ENCODE measurements around the gene SEMA3A. TPM values are rescaled to one million over a fixed set of nuclear protein-coding genes. Genes with fewer than 3 reads are reported as not detected.

Gene SEMA3A
- total and polyA plus RNA-seq, 2 experiments from 2014 or later, result 19.8 to 46.4 TPM

DNA sequence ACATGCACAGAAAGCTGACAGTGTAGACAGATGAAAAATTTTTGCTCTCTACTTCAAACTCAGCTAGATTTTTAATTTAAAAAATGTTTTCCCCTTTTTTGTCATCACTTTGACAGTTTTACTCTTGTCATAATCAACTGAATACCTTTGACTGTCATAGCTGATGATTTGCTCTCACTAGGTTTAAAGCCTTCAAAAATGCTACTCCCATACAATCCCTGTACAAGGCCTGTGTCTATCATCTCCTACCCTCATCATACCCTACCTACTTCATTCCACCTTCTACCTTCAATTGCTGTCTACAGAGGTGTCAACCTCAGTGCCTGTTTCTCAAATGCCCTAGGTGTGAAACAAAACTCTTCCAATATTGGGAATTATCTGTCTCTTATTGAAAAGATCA is 230.3 kb downstream of the SEMA3A start (continued):
- no peak for TF ChIP-seq CREB1 (CRISPR knock-in tag; IDR thresholded peaks at IDR 0.05; ENCODE audit: low read depth)
- no peak for TF ChIP-seq NANOG (IDR thresholded peaks at IDR 0.05; ENCODE audit: borderline replicate concordance)
- no peak for TF ChIP-seq CTCF (conservative IDR thresholded peaks at IDR 0.05; ENCODE audit: low read depth in 2 of 2)
- TF ChIP-seq ZNF331 (CRISPR knock-in tag; IDR thresholded peaks at IDR 0.05; ENCODE audit: low read depth), result no peak
- no peak for TF ChIP-seq EZH2phosphoT487 (IDR thresholded peaks at IDR 0.05; ENCODE audit: unreplicated experiment)

DNA sequence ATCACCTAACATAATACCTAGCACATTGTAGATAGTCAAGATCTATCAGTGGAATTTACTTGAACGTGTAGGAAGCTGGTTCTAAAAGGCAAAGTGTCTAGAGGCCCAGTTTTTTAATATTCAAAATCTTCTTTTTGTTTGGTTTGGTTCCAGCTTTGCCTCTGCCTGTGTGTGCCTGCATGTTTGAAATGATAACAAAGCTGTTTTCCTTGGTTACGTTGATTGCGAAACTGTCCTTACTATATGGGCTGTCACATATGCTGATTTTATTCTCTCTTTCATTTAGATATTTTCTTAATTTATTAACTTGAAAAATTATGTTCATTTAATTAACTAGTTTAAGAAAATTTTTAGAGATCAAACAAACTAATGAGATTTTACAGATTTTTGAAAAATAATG is 237.3 kb downstream of the SEMA3A start:
- ATAC-seq, result no peak
- Mint-ChIP-seq H3K4me3 (no peak overlapping the region), H3K4me1 (peaks cover 2% of the 10 kb centered on the region; the same call in 1 of the 3 replicates), H3K27ac (no peak overlapping the region), H3K36me3 (ENCODE audit: low read depth) (peaks cover 4% of the 10 kb centered on the region; the same call in 2 of the 3 replicates), H3K9me3 (no peaks in the 10 kb centered on the region), H3K27me3 (ENCODE audit: insufficient read depth, low read depth, poor library complexity) (no peaks in the 10 kb centered on the region)
- no peaks in the 10 kb centered on the region for H3K27me3 ChIP-seq (ENCODE audit: insufficient read depth)
- no peaks in the 10 kb centered on the region for H3K9me2 ChIP-seq (ENCODE audit: insufficient read depth)
- no peak overlapping the region for H2AFZ ChIP-seq
- no peak overlapping the region for H3K4me2 ChIP-seq
- no peaks in the 10 kb centered on the region for H3K79me2 ChIP-seq (replicated peaks; ENCODE audit: insufficient read depth)
- no peak overlapping the region for H3K27ac ChIP-seq (ENCODE audit: low read depth)
- H3K36me3 ChIP-seq (ENCODE audit: insufficient read depth), result no peaks in the 10 kb centered on the region; the same call in 1 of the 2 replicates
- no peak for DNase-seq (ENCODE audit: low spot score)
- H3F3A ChIP-seq (replicated peaks; ENCODE audit: low read depth), result no peaks in the 10 kb centered on the region
- no peak overlapping the region for H3K4me3 ChIP-seq
- no peaks in the 10 kb centered on the region for H3K4me1 ChIP-seq (ENCODE audit: insufficient read depth)
- TF ChIP-seq, protein P1, sequence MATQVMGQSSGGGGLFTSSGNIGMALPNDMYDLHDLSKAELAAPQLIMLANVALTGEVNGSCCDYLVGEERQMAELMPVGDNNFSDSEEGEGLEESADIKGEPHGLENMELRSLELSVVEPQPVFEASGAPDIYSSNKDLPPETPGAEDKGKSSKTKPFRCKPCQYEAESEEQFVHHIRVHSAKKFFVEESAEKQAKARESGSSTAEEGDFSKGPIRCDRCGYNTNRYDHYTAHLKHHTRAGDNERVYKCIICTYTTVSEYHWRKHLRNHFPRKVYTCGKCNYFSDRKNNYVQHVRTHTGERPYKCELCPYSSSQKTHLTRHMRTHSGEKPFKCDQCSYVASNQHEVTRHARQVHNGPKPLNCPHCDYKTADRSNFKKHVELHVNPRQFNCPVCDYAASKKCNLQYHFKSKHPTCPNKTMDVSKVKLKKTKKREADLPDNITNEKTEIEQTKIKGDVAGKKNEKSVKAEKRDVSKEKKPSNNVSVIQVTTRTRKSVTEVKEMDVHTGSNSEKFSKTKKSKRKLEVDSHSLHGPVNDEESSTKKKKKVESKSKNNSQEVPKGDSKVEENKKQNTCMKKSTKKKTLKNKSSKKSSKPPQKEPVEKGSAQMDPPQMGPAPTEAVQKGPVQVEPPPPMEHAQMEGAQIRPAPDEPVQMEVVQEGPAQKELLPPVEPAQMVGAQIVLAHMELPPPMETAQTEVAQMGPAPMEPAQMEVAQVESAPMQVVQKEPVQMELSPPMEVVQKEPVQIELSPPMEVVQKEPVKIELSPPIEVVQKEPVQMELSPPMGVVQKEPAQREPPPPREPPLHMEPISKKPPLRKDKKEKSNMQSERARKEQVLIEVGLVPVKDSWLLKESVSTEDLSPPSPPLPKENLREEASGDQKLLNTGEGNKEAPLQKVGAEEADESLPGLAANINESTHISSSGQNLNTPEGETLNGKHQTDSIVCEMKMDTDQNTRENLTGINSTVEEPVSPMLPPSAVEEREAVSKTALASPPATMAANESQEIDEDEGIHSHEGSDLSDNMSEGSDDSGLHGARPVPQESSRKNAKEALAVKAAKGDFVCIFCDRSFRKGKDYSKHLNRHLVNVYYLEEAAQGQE (IDR thresholded peaks at IDR 0.05; ENCODE audit: unreplicated experiment), result no peak
- TF ChIP-seq EZH2 (IDR thresholded peaks at IDR 0.05; ENCODE audit: low read depth, unreplicated experiment) (no peak), ZNF462 (CRISPR knock-in tag; IDR thresholded peaks at IDR 0.05) (no peak), CREB1 (CRISPR knock-in tag; IDR thresholded peaks at IDR 0.05; ENCODE audit: low read depth) (no peak), EZH2phosphoT487 (IDR thresholded peaks at IDR 0.05; ENCODE audit: unreplicated experiment) (no peak), POLR2AphosphoS5 (IDR thresholded peaks at IDR 0.05; ENCODE audit: low read depth) (no peak), ZNF114 (CRISPR knock-in tag; IDR thresholded peaks at IDR 0.05) (no peak)
- TF ChIP-seq, protein P2, sequence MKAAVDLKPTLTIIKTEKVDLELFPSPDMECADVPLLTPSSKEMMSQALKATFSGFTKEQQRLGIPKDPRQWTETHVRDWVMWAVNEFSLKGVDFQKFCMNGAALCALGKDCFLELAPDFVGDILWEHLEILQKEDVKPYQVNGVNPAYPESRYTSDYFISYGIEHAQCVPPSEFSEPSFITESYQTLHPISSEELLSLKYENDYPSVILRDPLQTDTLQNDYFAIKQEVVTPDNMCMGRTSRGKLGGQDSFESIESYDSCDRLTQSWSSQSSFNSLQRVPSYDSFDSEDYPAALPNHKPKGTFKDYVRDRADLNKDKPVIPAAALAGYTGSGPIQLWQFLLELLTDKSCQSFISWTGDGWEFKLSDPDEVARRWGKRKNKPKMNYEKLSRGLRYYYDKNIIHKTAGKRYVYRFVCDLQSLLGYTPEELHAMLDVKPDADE (IDR thresholded peaks at IDR 0.05), result no peak
- no peaks in the 10 kb centered on the region for H4K20me1 ChIP-seq (replicated peaks; ENCODE audit: insufficient read depth)
